HG03159 (cell line): ENCODE measurements around the gene MBNL1.
A peak's percentile ranks its signal among the peaks of the same experiment; 100 is the strongest.

ENCODE experiments used
- ATAC-seq: cut with Tn5 transposase; IDR thresholded peaks from one replicate; pipeline ENCODE4 v1.9.1; 2021; ENCODE audit warnings: mild to moderate bottlenecking, moderate library complexity; ENCODE audit not compliant: unreplicated experiment

Gene MBNL1

DNA sequence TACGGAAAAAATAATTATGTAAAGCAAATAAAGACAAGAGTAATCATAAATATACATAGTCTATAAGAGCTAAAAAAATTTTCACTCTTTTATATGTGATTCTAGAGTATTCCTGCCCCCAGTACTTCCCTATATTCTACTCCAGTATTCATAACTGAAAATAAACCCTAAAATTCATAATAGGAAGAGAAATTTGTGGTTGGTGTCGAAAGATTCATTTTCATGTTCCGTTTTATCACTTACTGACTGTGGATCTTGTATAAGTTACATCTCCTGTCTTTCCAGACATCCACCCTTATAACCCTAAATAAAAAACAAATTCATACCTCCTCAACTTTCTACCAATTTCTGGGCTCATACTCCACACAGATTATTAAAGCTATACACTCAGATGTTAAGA, 16.0 kb upstream of the MBNL1 start:
- no peak for ATAC-seq

- ATAC-seq, result no peak
Measured at GRCh38 chr3:152253514-152253913, 15.2 kb upstream of the MBNL1 start.

GRCh38 chr3:152254041-152254440, 14.7 kb upstream of the MBNL1 start:
- peak; percentile 35 for ATAC-seq

DNA sequence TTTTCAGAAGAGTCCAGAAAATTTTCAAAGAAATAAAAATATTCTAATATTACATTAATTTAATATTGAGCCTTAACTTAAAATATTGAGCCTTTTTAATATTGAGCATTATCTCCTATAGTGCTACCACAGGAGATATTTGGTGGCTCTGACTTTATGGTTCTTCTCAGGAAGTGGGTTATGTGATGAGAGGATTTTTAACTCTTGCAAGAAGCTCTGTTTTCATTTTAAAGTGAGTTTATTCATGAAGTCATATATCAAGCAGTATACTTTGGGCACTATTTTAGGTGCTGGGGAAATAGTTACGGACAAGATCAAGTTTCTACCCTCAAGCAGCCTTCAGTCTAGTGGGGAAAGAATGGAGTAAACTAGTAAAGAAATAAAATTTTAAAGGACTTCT, 13.4 kb upstream of the MBNL1 start:
- ATAC-seq, result no peak

DNA sequence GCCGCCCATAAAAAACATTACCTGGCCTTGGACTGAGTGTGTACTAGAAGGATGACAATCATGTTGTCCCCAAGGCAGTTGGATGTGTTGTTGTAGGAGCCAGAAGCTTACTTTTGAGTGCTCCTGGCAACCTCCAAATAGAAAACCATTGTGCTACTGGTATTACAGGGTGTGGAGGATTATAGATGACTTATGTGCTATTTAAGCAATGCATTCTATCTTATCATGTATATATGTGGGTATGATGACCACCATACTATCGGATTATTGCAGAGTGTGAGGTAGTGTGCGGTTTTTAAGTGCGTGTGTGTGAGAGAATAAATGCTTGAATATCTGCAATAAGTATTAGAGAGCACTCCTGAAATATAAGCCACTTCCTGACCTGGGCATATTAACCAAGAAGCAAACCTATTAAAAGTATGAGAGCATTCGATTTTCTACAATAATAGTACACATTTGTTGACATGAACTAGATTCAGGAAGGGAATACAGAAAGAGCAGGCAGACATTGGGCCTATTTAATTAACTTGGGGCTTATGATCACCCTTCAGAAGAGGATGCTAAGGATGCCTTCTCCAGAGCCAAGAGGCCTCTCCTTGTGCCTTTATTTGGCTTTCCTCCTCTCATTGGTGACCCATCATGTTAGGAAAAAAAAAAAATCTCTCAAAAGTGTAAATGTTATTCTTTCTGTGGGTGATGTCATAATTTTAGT, 11.7 kb upstream of the MBNL1 start:
- peak; percentile 20 for ATAC-seq

- peak; percentile 82 for ATAC-seq
Measured at GRCh38 chr3:152257563-152258035, 11.1 kb upstream of the MBNL1 start.

GRCh38 chr3:152258448-152259393, 10.0 kb upstream of the MBNL1 start:
- peak; percentile 46 for ATAC-seq

DNA sequence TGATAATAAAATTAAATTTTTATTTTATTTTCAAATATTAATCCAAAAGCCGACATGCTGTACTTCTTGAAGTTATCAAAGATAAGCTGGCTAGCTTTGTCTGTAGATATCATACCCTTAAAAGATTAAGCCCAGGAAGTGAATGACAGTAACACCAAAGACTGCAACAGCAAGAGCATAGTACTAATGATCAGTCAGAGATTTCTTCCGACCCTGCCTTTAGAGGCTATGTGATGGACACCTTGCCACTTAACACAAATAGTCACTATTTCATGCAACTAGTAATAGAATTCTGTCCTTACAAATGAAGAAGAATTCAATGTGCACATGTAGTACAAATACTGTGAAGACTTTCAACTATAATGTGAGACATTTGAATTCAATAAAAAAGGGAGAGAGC, 9.3 kb upstream of the MBNL1 start:
- no peak for ATAC-seq

- ATAC-seq, result no peak
Measured at GRCh38 chr3:152260026-152260425, 8.7 kb upstream of the MBNL1 start.

DNA sequence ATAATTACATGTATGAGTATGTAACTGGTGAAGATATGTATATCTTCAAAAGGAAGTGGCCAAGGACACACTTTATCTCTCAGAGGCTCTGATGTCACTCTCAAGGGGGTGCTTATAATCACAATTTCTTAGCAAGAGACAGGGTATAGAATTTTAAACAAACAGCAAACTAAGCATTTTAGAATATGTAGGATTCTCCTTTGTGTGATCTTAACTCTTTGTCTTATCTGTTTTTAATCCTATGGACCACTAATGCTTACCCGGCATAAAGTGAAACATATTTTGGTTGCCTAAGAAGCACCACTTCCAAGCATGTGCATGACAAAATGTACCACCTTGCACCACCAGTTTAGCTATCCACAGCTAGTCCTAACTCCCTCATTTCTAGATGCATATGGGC, 8.2 kb upstream of the MBNL1 start:
- no peak for ATAC-seq

- no peak for ATAC-seq
Measured at GRCh38 chr3:152261329-152261728, 7.4 kb upstream of the MBNL1 start.

GRCh38 chr3:152263711-152264110, 5.0 kb upstream of the MBNL1 start:
- no peak for ATAC-seq

DNA sequence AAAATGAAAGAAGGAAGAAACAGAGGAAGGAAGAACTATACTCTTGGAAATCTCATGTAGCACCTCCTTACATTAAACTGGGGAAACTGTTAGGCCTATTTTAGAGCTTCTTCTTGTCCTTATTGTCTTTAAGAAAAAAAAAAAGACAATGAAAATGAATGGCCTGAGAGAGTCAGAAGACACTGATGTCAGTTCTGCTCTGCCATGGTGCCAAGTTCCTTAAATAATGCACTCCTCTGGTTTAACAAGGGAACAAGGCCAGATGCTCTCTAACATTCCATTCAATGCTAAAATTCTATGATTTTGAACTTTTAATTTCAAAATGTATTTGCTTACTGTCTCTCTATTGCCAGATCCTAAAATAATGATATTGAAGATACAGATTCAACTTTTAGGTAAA, 4.4 kb upstream of the MBNL1 start:
- no peak for ATAC-seq

DNA sequence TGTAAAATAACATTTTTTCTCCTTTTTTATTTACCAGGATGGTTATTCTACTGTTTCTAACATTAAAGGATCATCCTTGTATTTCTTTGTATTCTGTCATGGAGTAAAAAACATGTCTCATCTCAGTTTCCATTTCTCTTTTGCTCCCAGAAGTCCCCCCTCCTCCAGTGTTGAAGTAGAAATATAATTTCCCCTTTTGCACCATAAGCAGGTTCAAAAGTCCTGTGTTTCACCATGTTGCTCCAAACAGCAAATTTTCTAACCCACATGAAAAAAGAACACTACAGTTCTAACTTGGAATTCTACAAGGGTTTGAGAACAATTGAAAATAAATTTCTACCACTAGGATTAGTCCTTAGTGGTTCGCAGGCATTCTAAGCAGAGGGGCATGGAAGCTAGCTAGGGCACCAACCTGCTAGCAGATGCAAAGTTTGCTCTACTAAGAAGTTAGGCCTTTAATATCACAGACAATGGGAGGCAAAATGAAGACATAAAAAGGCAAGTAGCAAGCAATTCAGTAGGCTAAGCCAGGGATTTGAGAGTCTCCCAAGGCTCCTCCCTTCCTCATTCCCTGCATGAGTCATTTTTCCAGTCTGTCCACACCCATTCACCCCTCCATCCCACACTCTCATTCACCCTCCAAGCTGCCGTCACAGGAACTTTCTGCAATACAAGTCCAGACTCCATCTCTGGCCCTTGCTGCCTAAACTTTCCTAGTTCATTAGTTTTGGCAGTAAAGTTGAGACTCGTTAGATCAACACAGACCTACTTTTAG, 2.3 kb upstream of the MBNL1 start:
- no peak for ATAC-seq

DNA sequence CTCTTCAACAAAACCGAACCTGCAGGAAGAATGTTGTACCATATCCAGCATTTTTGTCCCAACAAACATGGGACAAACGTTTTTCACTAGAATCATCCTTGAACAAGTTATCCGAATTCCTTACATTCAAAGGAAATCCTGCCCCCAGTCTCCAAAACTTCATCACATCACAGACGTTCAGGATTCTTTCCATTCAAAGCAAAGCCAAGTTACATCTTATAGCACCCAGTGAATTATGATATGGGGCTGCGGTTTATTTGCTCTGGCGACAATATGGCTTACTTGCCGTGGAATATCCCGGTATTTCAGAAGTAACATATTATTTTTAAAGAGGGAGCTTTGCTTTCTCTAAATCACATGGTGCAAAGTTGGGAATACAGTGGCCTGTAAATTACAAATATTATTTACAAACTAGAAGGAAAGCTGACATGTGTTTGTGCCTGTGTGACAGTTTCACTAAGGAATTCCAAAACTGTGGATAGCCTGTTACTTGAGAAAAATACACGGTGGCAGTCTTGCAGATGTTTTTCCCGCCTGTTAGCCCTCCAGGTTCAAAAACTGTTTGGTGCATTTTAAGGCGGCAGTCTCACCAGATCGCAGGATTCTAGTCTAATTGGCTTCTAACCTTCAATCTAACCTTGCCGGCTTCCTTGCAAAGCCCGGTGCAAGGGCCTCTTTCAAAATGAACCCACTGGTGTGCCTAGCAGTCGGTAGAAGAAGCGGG, 736 bp upstream of the MBNL1 start:
- ATAC-seq, result no peak

- ATAC-seq, result peak; percentile 59
Measured at GRCh38 chr3:152269056-152269830, 514 bp downstream of the MBNL1 start.

GRCh38 chr3:152269831-152270734, 1.4 kb downstream of the MBNL1 start:
- no peak for ATAC-seq

DNA sequence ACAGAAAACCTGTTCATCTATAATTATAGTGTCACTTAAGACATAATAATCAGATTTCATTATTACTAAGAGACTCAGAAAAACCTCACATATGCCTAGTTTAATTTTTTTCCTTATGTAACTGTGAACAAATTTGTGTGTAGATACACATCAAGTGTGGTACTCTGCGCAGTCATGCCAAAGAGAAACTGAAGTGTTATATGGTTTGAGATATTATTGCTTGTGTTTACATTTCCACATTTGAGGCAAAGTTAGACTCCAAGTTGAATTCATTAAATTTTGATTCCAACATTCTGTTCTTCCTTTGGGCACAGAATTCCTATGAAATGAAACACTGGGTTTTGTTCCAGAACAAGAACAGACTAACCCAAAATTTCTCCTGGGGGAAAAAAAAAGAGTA, 2.2 kb downstream of the MBNL1 start:
- ATAC-seq, result no peak
